ENCODE measurements around the gene TNFAIP8L1.
A peak's percentile ranks its signal among the peaks of the same experiment; 100 is the strongest.

TNFAIP8L1 gene

DNA sequence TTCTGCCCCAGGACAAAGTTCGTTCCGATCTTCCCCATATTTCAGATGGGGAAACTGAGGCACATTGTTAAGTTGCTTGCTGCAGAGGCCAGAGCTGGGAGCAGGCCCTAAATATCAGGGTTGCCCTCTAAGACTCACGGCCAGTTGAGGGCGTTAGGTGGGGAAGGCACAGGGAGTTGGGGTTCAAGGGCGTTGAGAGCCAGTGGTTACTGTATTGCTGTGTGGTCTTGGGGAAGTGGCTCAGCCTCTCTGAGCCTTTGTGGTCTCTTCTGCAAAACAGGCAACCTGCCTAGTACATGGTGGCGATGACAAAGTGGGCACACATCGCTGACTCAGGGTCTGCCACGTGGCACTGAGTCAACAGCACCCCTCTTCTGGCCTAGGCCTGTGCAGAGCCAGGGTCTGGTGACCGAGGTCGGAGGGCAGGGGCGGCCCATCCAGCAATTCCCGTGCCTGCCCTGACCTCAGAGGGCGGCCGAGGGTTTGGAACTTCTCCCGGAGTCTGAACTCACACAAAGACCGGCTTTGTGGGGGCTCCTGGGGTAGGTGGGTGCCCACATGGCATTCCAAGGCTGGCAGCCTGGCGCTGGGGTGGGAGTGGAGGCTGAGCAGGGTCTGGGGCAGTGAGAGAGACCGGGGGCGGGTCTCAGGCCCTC is 10.2 kb downstream of the TNFAIP8L1 start:
- H3K4me3 Mint-ChIP-seq: no peak overlapping the region
- peak overlapping the region; percentile 28 for H3K27ac Mint-ChIP-seq
- H3K4me1 Mint-ChIP-seq: peaks cover 15% of the 10 kb centered on the region
- ATAC-seq (ENCODE audit: low read depth) (no peak), DNase-seq (ENCODE audit: low spot score in 2 of 2) (no peak)
- no peaks in the 10 kb centered on the region for H3K9me3 Mint-ChIP-seq
- H3K36me3 Mint-ChIP-seq: peaks cover 6% of the 10 kb centered on the region
- no peaks in the 10 kb centered on the region for H3K27me3 Mint-ChIP-seq

DNA sequence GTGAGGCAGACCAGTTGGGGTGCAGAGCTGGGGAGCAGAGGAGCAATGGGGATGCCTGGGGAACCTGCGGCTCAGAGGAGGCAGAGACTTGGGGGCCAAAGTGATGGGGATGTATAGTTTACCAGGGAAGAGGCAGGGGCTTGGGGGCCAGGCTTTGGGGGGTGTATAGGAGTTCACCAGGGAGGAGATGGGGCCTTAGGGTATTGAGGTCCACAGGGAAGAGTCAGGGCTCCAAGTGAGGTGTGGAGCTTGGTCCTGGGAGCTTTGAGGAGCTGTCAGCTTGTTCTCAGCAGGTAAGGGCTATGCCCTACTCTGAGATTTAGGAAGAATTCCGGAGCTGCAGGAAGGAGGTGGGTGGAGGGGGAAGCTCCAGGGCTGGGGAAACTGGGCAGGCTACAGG is 10.8 kb downstream of the TNFAIP8L1 start:
- H3K9me3 Mint-ChIP-seq: no peaks in the 10 kb centered on the region
- peaks cover 18% of the 10 kb centered on the region for H3K4me1 Mint-ChIP-seq
- H3K27me3 Mint-ChIP-seq: no peaks in the 10 kb centered on the region
- no peak overlapping the region for H3K4me3 Mint-ChIP-seq
- ATAC-seq (ENCODE audit: low read depth) (no peak), DNase-seq (ENCODE audit: low spot score in 2 of 2) (no peak)
- peaks cover 11% of the 10 kb centered on the region for H3K36me3 Mint-ChIP-seq
- H3K27ac Mint-ChIP-seq: peak overlapping the region; percentile 28

- H3K9me3 Mint-ChIP-seq: no peaks in the 10 kb centered on the region
- H3K4me3 Mint-ChIP-seq: no peak overlapping the region
- H3K36me3 Mint-ChIP-seq: peaks cover 7% of the 10 kb centered on the region
- H3K4me1 Mint-ChIP-seq: peaks cover 13% of the 10 kb centered on the region
- ATAC-seq (ENCODE audit: low read depth) (no peak), DNase-seq (ENCODE audit: low spot score in 2 of 2) (no peak)
- H3K27ac Mint-ChIP-seq: no peak overlapping the region
- H3K27me3 Mint-ChIP-seq: no peaks in the 10 kb centered on the region
Observed at GRCh38 chr19:4652075-4652474, 12.8 kb downstream of the TNFAIP8L1 start.

- ATAC-seq (ENCODE audit: low read depth) (no peak), DNase-seq (ENCODE audit: low spot score in 2 of 2) (no peak)
- H3K4me1 Mint-ChIP-seq: peaks cover 7% of the 10 kb centered on the region
- H3K27me3 Mint-ChIP-seq: no peaks in the 10 kb centered on the region
- H3K9me3 Mint-ChIP-seq: no peaks in the 10 kb centered on the region
- H3K4me3 Mint-ChIP-seq: no peak overlapping the region
- H3K36me3 Mint-ChIP-seq: peaks cover 7% of the 10 kb centered on the region
- H3K27ac Mint-ChIP-seq: no peak overlapping the region
Observed at GRCh38 chr19:4653793-4654436, 14.6 kb downstream of the TNFAIP8L1 start.

GRCh38 chr19:4654437-4655361 is 15.4 kb downstream of the TNFAIP8L1 start:
- Mint-ChIP-seq H3K27me3 (no peaks in the 10 kb centered on the region), H3K27ac (peak overlapping the region; percentile 76), H3K36me3 (peaks cover 7% of the 10 kb centered on the region), H3K4me1 (peaks cover 4% of the 10 kb centered on the region), H3K9me3 (no peaks in the 10 kb centered on the region), H3K4me3 (no peak overlapping the region)
- ATAC-seq (ENCODE audit: low read depth) (peak; percentile 34), DNase-seq (ENCODE audit: low spot score in 2 of 2) (no peak)

- no peak overlapping the region for H3K4me3 Mint-ChIP-seq
- peaks cover 10% of the 10 kb centered on the region for H3K36me3 Mint-ChIP-seq
- DNase-seq (ENCODE audit: low spot score in 2 of 2): no peak
- H3K9me3 Mint-ChIP-seq: no peaks in the 10 kb centered on the region
- H3K4me1 Mint-ChIP-seq: peaks cover 4% of the 10 kb centered on the region
- ATAC-seq (ENCODE audit: low read depth): no peak
- H3K27me3 Mint-ChIP-seq: no peaks in the 10 kb centered on the region
- H3K27ac Mint-ChIP-seq: no peak overlapping the region
Observed at GRCh38 chr19:4656102-4656501, 16.8 kb downstream of the TNFAIP8L1 start.

GRCh38 chr19:4657262-4657661 is 17.9 kb downstream of the TNFAIP8L1 start:
- ATAC-seq (ENCODE audit: low read depth): no peak

DNA sequence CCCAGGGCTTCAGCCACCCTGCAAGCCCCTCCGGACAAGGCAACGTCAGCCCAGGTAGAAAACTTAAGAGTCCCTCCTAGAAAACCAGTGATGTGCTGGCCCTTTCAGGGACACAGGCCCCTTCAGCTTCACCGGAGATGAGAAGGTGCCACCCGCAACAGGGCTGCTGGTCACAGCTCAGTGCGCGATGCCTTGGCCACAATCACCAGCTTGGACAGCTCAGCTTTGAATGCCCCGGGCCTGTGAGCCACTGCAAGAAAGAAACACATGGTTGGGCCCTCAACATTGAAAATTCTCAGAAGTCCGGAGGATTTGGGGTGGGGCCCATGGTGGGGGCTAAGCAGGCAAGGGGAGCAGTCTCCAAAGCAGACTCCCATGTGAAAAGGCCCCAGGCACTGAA is 18.5 kb downstream of the TNFAIP8L1 start:
- Mint-ChIP-seq H3K4me1 (peaks cover 9% of the 10 kb centered on the region), H3K27ac (no peak overlapping the region), H3K4me3 (no peak overlapping the region), H3K36me3 (peaks cover 13% of the 10 kb centered on the region), H3K9me3 (no peaks in the 10 kb centered on the region), H3K27me3 (no peaks in the 10 kb centered on the region)
- DNase-seq (ENCODE audit: low spot score in 2 of 2): no peak
- no peak for ATAC-seq (ENCODE audit: low read depth)

More at GRCh38 chr19:4657262-4657661, 17.9 kb downstream of the TNFAIP8L1 start:
- Mint-ChIP-seq H3K4me3 (no peak overlapping the region), H3K27ac (peak overlapping the region; percentile 17), H3K9me3 (no peaks in the 10 kb centered on the region), H3K27me3 (no peaks in the 10 kb centered on the region), H3K4me1 (peaks cover 8% of the 10 kb centered on the region), H3K36me3 (peaks cover 13% of the 10 kb centered on the region)
- DNase-seq (ENCODE audit: low spot score in 2 of 2): no peak

DNA sequence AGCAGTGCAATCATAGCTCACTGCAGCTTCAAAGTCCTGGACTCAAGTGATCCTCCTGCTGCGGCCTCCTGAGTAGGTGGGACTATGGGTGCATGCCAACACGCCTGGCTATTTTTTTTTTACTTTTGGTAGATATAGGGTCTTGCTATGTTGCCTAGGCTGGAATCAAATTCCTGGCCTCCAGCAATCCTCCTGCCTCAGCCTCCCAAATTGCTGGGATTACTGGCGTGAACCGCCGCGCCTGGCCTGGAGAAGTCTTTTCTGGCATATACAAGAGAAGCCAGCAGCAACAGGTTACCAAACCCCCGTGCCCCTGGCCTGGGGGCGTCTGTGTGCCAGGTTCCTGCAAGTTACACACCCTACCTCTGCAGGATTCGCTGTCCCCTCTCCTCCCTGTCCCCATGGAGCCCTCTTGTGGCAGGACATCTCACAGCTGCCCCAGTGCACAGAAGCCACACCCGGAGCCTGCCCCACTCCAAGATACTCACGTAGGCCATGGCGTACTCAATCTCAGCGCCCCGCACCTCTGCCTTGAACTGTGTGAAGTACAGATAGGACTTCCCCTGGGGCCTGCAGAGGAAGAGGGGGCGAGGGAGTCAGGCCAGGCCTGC is 21.0 kb downstream of the TNFAIP8L1 start:
- H3K9me3 Mint-ChIP-seq: no peaks in the 10 kb centered on the region
- H3K27ac Mint-ChIP-seq: no peak overlapping the region
- no peaks in the 10 kb centered on the region for H3K27me3 Mint-ChIP-seq
- ATAC-seq (ENCODE audit: low read depth) (no peak), DNase-seq (ENCODE audit: low spot score in 2 of 2) (no peak)
- H3K4me3 Mint-ChIP-seq: no peak overlapping the region
- H3K36me3 Mint-ChIP-seq: peaks cover 6% of the 10 kb centered on the region
- peaks cover 8% of the 10 kb centered on the region for H3K4me1 Mint-ChIP-seq

DNA sequence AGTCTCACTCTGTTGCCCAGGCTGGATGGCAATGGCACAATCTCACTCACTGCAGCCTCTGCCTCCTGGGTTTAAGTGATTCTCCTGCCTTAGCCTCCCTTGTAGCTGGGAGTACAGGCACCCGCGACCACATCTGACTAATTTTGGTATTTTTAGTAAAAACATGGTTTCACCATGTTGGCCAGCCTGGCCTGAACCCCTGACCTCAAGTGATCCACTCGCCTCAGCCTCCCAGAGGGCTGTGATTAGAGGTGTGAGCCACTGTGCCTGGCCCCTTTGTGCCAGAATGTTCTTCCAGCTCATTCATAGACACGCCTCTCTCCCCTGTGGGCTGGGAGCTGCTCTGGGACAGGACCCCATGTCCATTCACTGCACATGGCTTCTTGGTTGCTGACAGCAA is 21.7 kb downstream of the TNFAIP8L1 start:
- Mint-ChIP-seq H3K36me3 (peaks cover 6% of the 10 kb centered on the region), H3K9me3 (no peaks in the 10 kb centered on the region), H3K27ac (peak overlapping the region; percentile 50), H3K4me3 (no peak overlapping the region), H3K27me3 (no peaks in the 10 kb centered on the region), H3K4me1 (peaks cover 8% of the 10 kb centered on the region)
- no peak for ATAC-seq (ENCODE audit: low read depth)
- no peak for DNase-seq (ENCODE audit: low spot score in 2 of 2)

- Mint-ChIP-seq H3K4me3 (no peak overlapping the region), H3K27me3 (no peaks in the 10 kb centered on the region), H3K9me3 (no peaks in the 10 kb centered on the region), H3K4me1 (peaks cover 10% of the 10 kb centered on the region), H3K27ac (no peak overlapping the region), H3K36me3 (peaks cover 6% of the 10 kb centered on the region)
- ATAC-seq (ENCODE audit: low read depth) (no peak), DNase-seq (ENCODE audit: low spot score in 2 of 2) (no peak)
Observed at GRCh38 chr19:4662020-4662695, 22.8 kb downstream of the TNFAIP8L1 start.

- peaks cover 10% of the 10 kb centered on the region for H3K4me1 Mint-ChIP-seq
- H3K4me3 Mint-ChIP-seq: no peak overlapping the region
- DNase-seq (ENCODE audit: low spot score in 2 of 2): no peak
- H3K27ac Mint-ChIP-seq: peak overlapping the region; percentile 62
- no peaks in the 10 kb centered on the region for H3K9me3 Mint-ChIP-seq
- H3K27me3 Mint-ChIP-seq: no peaks in the 10 kb centered on the region
- ATAC-seq (ENCODE audit: low read depth): no peak
- H3K36me3 Mint-ChIP-seq: peaks cover 6% of the 10 kb centered on the region
Observed at GRCh38 chr19:4662812-4663211, 23.5 kb downstream of the TNFAIP8L1 start.

DNA sequence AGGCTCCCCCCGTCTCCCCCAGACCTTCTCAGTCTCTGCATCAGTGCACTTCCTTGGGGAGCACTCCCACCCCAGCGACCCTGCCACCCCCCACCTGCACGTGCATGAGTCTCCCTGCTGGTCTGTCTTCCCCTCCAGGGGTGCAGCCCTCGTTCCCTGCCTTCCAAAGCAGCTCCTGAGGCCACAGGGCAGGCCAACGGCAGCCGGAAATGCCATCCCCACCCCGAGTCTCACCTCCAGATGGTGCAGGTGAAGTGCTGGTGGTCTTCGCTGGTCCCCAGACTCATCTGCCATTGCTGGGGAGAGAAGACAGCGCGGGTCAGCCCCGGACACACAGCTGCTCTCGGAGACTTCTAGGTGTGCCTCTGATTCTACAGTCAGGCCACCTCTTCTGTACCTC is 25.3 kb downstream of the TNFAIP8L1 start:
- Mint-ChIP-seq H3K27me3 (no peaks in the 10 kb centered on the region), H3K4me1 (peaks cover 20% of the 10 kb centered on the region), H3K27ac (no peak overlapping the region), H3K4me3 (no peak overlapping the region), H3K9me3 (no peaks in the 10 kb centered on the region), H3K36me3 (peaks cover 11% of the 10 kb centered on the region)
- ATAC-seq (ENCODE audit: low read depth) (no peak), DNase-seq (ENCODE audit: low spot score in 2 of 2) (no peak)

All from memory B cell (primary cell).